HG03045 (cell line): ENCODE data around the gene SAPCD1.
A peak's percentile ranks its signal among the peaks of the same experiment; 100 is the strongest.
"Not testable (repeated sequence)": the region's sequence is repeated elsewhere in the genome, so short reads cannot be mapped to it uniquely, and the experiment has no call there.

ENCODE experiments used
- ATAC-seq: cut with Tn5 transposase; IDR thresholded peaks from one replicate; pipeline ENCODE4 v1.9.1; 2021; ENCODE audit warnings: mild to moderate bottlenecking, moderate library complexity; ENCODE audit not compliant: unreplicated experiment

The SAPCD1 gene

GRCh38 chr6:31776485-31776988, 14.1 kb downstream of the SAPCD1 start:
- no peak for ATAC-seq

GRCh38 chr6:31776989-31777666, 14.7 kb downstream of the SAPCD1 start, which contains the start of gene VWA7:
Gene VWA7, minus strand, starts transcription at chr6:31777328. Its CDS starts 549 bp downstream, at chr6:31776779.
- peak; percentile 67 for ATAC-seq

- no peak for ATAC-seq
Observed at GRCh38 chr6:31777667-31778050, 15.2 kb downstream of the SAPCD1 start.

- ATAC-seq = no peak
Observed at GRCh38 chr6:31778193-31778592, 15.7 kb downstream of the SAPCD1 start.

GRCh38 chr6:31778999-31779885, 16.8 kb downstream of the SAPCD1 start:
- no peak for ATAC-seq

- ATAC-seq = no peak
Observed at GRCh38 chr6:31779908-31780307, 17.5 kb downstream of the SAPCD1 start.

- no peak for ATAC-seq
Observed at GRCh38 chr6:31780507-31781243, 18.2 kb downstream of the SAPCD1 start.

GRCh38 chr6:31781244-31782125, 19.0 kb downstream of the SAPCD1 start:
- ATAC-seq = no peak

GRCh38 chr6:31782126-31782855, 19.8 kb downstream of the SAPCD1 start:
- ATAC-seq = no peak

- no peak for ATAC-seq
Observed at GRCh38 chr6:31784098-31784925, 21.9 kb downstream of the SAPCD1 start.

- no peak for ATAC-seq
Observed at GRCh38 chr6:31785475-31785874, 23.0 kb downstream of the SAPCD1 start.

GRCh38 chr6:31791324-31792089, 29.1 kb downstream of the SAPCD1 start:
- ATAC-seq = no peak

GRCh38 chr6:31792090-31792374, 29.6 kb downstream of the SAPCD1 start:
- ATAC-seq = no peak

- ATAC-seq = no peak
Observed at GRCh38 chr6:31792761-31793171, 30.3 kb downstream of the SAPCD1 start.

GRCh38 chr6:31793927-31794245, 31.4 kb downstream of the SAPCD1 start:
- ATAC-seq = not testable (repeated sequence)

- ATAC-seq = no peak
Observed at GRCh38 chr6:31794294-31794865, 31.9 kb downstream of the SAPCD1 start.

GRCh38 chr6:31794866-31795615, 32.6 kb downstream of the SAPCD1 start:
- ATAC-seq = peak; percentile 16
